ENCODE data around the gene GRIK3. TPM values are rescaled to one million over a fixed set of nuclear protein-coding genes. Genes with fewer than 3 reads are reported as not detected.

GRIK3 gene
- polyA plus RNA-seq, 1 donor (not counting 4 experiments of a cell fraction or from before 2014, with no cell fraction given), result not detected

- FAIRE-seq (no peak), DNase-seq (ENCODE audit: low read depth, low spot score) (no peak)
- H3K79me2 ChIP-seq (ENCODE audit: control insufficient read depth, insufficient read depth, low read length), result no peaks in the 10 kb centered on the region
- TF ChIP-seq CTCF (optimal IDR thresholded peaks at IDR 0.05 in 1 of 3, IDR thresholded peaks at IDR 0.05 in 1 of 3, conservative IDR thresholded peaks at IDR 0.05 in 1 of 3; ENCODE audit: extremely low read depth in 1 of 3, insufficient read depth in 2 of 3, low read length in 3 of 3) (no peak), EZH2 (IDR thresholded peaks at IDR 0.05; ENCODE audit: low read length) (no peak)
- no peaks in the 10 kb centered on the region for H3K9me3 ChIP-seq (ENCODE audit: control insufficient read depth, low read depth, low read length)
- dilution Hi-C loops (cut with MboI; ENCODE audit: extremely low pct_ligation_motif_present, low sequenced_read_pairs), result no loop called here
- no peak overlapping the region for H3K9ac ChIP-seq (ENCODE audit: control insufficient read depth, extremely low read depth, insufficient read depth, low read length)
- no peaks in the 10 kb centered on the region for H3K9me1 ChIP-seq (ENCODE audit: control insufficient read depth, extremely low read depth, insufficient read depth, low read length)
- H4K20me1 ChIP-seq (ENCODE audit: control insufficient read depth, extremely low read depth, insufficient read depth, low read length), result no peaks in the 10 kb centered on the region
- H3K4me3 ChIP-seq (ENCODE audit: control insufficient read depth in 2 of 3, extremely low read depth in 1 of 3, insufficient read depth in 2 of 3, low read depth in 1 of 3, low read length in 3 of 3), result no peak overlapping the region
- no peak overlapping the region for H2AFZ ChIP-seq (ENCODE audit: control insufficient read depth, low read length)
- H3K27me3 ChIP-seq (ENCODE audit: control insufficient read depth, extremely low read depth, insufficient read depth, low read length), result no peaks in the 10 kb centered on the region
- no peaks in the 10 kb centered on the region for H3K4me1 ChIP-seq (ENCODE audit: control insufficient read depth, extremely low read depth, insufficient read depth, low read length)
- no peak overlapping the region for H3K4me2 ChIP-seq (ENCODE audit: control insufficient read depth, extremely low read depth, insufficient read depth, low read depth, low read length)
- no peak overlapping the region for H3K27ac ChIP-seq (ENCODE audit: control insufficient read depth, insufficient read depth, low read length)
- H3K36me3 ChIP-seq (ENCODE audit: control insufficient read depth in 2 of 2, extremely low read depth in 1 of 2, insufficient read depth in 2 of 2, low read length in 2 of 2), result no peaks in the 10 kb centered on the region
Observed at GRCh38 chr1:36991551-36991950, 42.8 kb downstream of the GRIK3 start.

- no peak for TF ChIP-seq EZH2 (IDR thresholded peaks at IDR 0.05; ENCODE audit: low read length)
- no peak for TF ChIP-seq CTCF (optimal IDR thresholded peaks at IDR 0.05 in 1 of 3, IDR thresholded peaks at IDR 0.05 in 1 of 3, conservative IDR thresholded peaks at IDR 0.05 in 1 of 3; ENCODE audit: extremely low read depth in 1 of 3, insufficient read depth in 2 of 3, low read length in 3 of 3)
- Histone ChIP-seq H4K20me1 (ENCODE audit: control insufficient read depth, extremely low read depth, insufficient read depth, low read length) (no peaks in the 10 kb centered on the region), H2AFZ (ENCODE audit: control insufficient read depth, low read length) (no peak overlapping the region), H3K4me3 (ENCODE audit: control insufficient read depth in 2 of 3, extremely low read depth in 1 of 3, insufficient read depth in 2 of 3, low read depth in 1 of 3, low read length in 3 of 3) (no peak overlapping the region), H3K4me1 (ENCODE audit: control insufficient read depth, extremely low read depth, insufficient read depth, low read length) (no peaks in the 10 kb centered on the region), H3K79me2 (ENCODE audit: control insufficient read depth, insufficient read depth, low read length) (no peaks in the 10 kb centered on the region), H3K36me3 (ENCODE audit: control insufficient read depth in 2 of 2, extremely low read depth in 1 of 2, insufficient read depth in 2 of 2, low read length in 2 of 2) (no peaks in the 10 kb centered on the region), H3K9me3 (ENCODE audit: control insufficient read depth, low read depth, low read length) (no peaks in the 10 kb centered on the region), H3K27ac (ENCODE audit: control insufficient read depth, insufficient read depth, low read length) (no peak overlapping the region), H3K27me3 (ENCODE audit: control insufficient read depth, extremely low read depth, insufficient read depth, low read length) (no peaks in the 10 kb centered on the region), H3K9me1 (ENCODE audit: control insufficient read depth, extremely low read depth, insufficient read depth, low read length) (no peaks in the 10 kb centered on the region), H3K4me2 (ENCODE audit: control insufficient read depth, extremely low read depth, insufficient read depth, low read depth, low read length) (no peak overlapping the region), H3K9ac (ENCODE audit: control insufficient read depth, extremely low read depth, insufficient read depth, low read length) (no peak overlapping the region)
- DNase-seq (ENCODE audit: low read depth, low spot score) (no peak), FAIRE-seq (no peak)
- dilution Hi-C loops (cut with MboI; ENCODE audit: extremely low pct_ligation_motif_present, low sequenced_read_pairs), result no loop called here
Observed at GRCh38 chr1:36990928-36991327, 43.4 kb downstream of the GRIK3 start.
